GM12891 (cell line): Measurements from ENCODE around the gene CRKL.

Source experiments
- POLR2A ChIP-seq: IDR thresholded peaks from 2 replicates; pipeline ENCODE4 v1.6.1; 2011; ENCODE audit warnings: low read depth, low read length, control low read depth
- POLR2AphosphoS5 ChIP-seq: IDR thresholded peaks from 2 replicates; pipeline ENCODE4 v1.6.1; 2011; ENCODE audit warnings: low read depth, low read length, control low read depth

DNA sequence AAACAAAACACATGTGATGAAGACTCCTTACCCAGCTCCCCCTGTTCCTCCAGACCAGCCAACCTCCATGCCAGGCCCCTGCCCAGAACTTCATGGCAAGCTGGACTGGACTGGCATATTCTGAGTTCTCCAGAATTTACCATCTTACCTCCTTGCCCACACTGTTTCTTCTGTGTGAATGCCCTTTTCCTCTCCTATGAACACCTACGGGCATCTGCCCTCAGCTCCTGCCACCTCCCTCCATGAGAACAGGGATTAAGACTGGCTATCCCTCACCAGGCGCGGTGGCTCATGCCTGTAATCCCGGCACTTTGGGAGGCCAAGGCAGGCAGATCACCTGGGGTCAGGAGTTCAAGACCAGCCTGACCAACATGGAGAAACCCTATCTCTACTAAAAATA, 43.4 kb downstream of the CRKL start:
- TF ChIP-seq POLR2AphosphoS5 (no peak), POLR2A (no peak)
